Spinal cord (tissue), 10 donors: ENCODE results near the gene TMEM132D. TPM values are rescaled to one million over a fixed set of nuclear protein-coding genes. Genes with fewer than 3 reads are reported as not detected.
A peak's percentile ranks its signal among the peaks of the same experiment; 100 is the strongest.

Experiments used
- DNase-seq, 6 donors: peaks; one replicate each; pipeline versions ENCODE4 v3.0.0 to v3.0.0-alpha.2; 2013 to 2015; ENCODE audit warnings: low spot score in 6 of 6, low read depth in 4 of 6
- H3K27ac ChIP-seq: one replicate; pipeline ENCODE4 v1.5.1; 2013; ENCODE audit warnings: low read depth, low read length, control low read depth
- H3K27me3 ChIP-seq: one replicate; pipeline ENCODE4 v1.6.1; 2013; ENCODE audit warnings: low read length; ENCODE audit not compliant: control insufficient read depth, insufficient read depth
- H3K36me3 ChIP-seq: one replicate; pipeline ENCODE4 v1.6.1; 2013; ENCODE audit warnings: low read length; ENCODE audit not compliant: control insufficient read depth, insufficient read depth
- H3K4me1 ChIP-seq: one replicate; pipeline ENCODE4 v1.6.1; 2013; ENCODE audit warnings: low read length; ENCODE audit not compliant: control insufficient read depth, insufficient read depth
- H3K4me3 ChIP-seq: one replicate; pipeline ENCODE4 v1.5.1; 2013; ENCODE audit warnings: low read depth, low read length, control low read depth
- H3K9me3 ChIP-seq: one replicate; pipeline ENCODE4 v1.6.1; 2013; ENCODE audit warnings: low read length; ENCODE audit not compliant: control insufficient read depth, insufficient read depth
- WGBS: methylation state at CpG from one replicate; pipeline ENCODE4 v1.1.5; 2013; ENCODE audit warnings: missing lambda C conversion rate; ENCODE audit not compliant: insufficient coverage; 5-methylcytosine and 5-hydroxymethylcytosine counted together
- polyA plus RNA-seq, 2 donors: library from polyadenylated mRNA; unstranded; fragments of 120-200 nt; gene quantifications; one replicate each; pipeline ENCODE4 v1.2.1, GENCODE V29; 2013; ENCODE audit not compliant: insufficient read length in 2 of 2
- total RNA-seq, 2 donors: library from RNA; depleted of rRNA in 1 of 2; stranded (reverse); fragments of 120-200 nt in 1 of 2; fragments of >200 nt in 1 of 2; gene quantifications; one replicate each; pipeline versions ENCODE4 v1.2.3 to v1.2.4, GENCODE V29; 2013 to 2014
- donor health status: healthy.

TMEM132D gene
- total and polyA plus RNA-seq, 4 donors = 4.7 to 15.7 (median 12.6) TPM

GRCh38 chr12:129831294-129831693 is 72.5 kb downstream of the TMEM132D start:
- 43% methylated on average over 8 of the region's 16 CpGs for WGBS
- peaks cover 4% of the 10 kb centered on the region for H3K4me1 ChIP-seq
- no peak overlapping the region for H3K4me3 ChIP-seq
- DNase-seq = no peak
- no peak overlapping the region for H3K27ac ChIP-seq
- H3K27me3 ChIP-seq = no peaks in the 10 kb centered on the region
- H3K36me3 ChIP-seq = no peaks in the 10 kb centered on the region
- H3K9me3 ChIP-seq = no peaks in the 10 kb centered on the region

- Histone ChIP-seq H3K36me3 (no peaks in the 10 kb centered on the region), H3K4me1 (peaks cover 4% of the 10 kb centered on the region), H3K27me3 (no peaks in the 10 kb centered on the region), H3K27ac (no peak overlapping the region), H3K9me3 (no peaks in the 10 kb centered on the region), H3K4me3 (no peak overlapping the region)
- DNase-seq = no peak
- WGBS = 50% methylated on average over 1 of the region's 4 CpGs
Observed at GRCh38 chr12:129830796-129831195, 73.0 kb downstream of the TMEM132D start.

- DNase-seq = peak in 2 of 6 donors; percentile 13 to 72
- Histone ChIP-seq H3K36me3 (no peaks in the 10 kb centered on the region), H3K27ac (no peak overlapping the region), H3K27me3 (no peaks in the 10 kb centered on the region), H3K4me1 (peaks cover 4% of the 10 kb centered on the region), H3K4me3 (no peak overlapping the region), H3K9me3 (no peaks in the 10 kb centered on the region)
- no CpG with 5 or more reads among the region's 2 CpGs for WGBS
Observed at GRCh38 chr12:129827866-129828384, 75.9 kb downstream of the TMEM132D start.

- no CpG with 5 or more reads among the region's 5 CpGs for WGBS
- H3K4me1 ChIP-seq = peaks cover 4% of the 10 kb centered on the region
- H3K27ac ChIP-seq = no peak overlapping the region
- no peaks in the 10 kb centered on the region for H3K27me3 ChIP-seq
- no peaks in the 10 kb centered on the region for H3K9me3 ChIP-seq
- no peak overlapping the region for H3K4me3 ChIP-seq
- H3K36me3 ChIP-seq = no peaks in the 10 kb centered on the region
- no peak for DNase-seq
Observed at GRCh38 chr12:129827102-129827865, 76.5 kb downstream of the TMEM132D start.

- no peak overlapping the region for H3K4me3 ChIP-seq
- no peaks in the 10 kb centered on the region for H3K36me3 ChIP-seq
- H3K9me3 ChIP-seq = no peaks in the 10 kb centered on the region
- WGBS = 60% methylated on average over 4 of the region's 10 CpGs
- H3K4me1 ChIP-seq = no peaks in the 10 kb centered on the region
- no peaks in the 10 kb centered on the region for H3K27me3 ChIP-seq
- H3K27ac ChIP-seq = no peak overlapping the region
- no peak for DNase-seq
Observed at GRCh38 chr12:129826273-129826672, 77.6 kb downstream of the TMEM132D start.

- no peak overlapping the region for H3K27ac ChIP-seq
- DNase-seq = no peak
- 72% methylated on average over 6 of the region's 9 CpGs for WGBS
- H3K36me3 ChIP-seq = no peaks in the 10 kb centered on the region
- H3K4me1 ChIP-seq = no peaks in the 10 kb centered on the region
- no peaks in the 10 kb centered on the region for H3K9me3 ChIP-seq
- H3K27me3 ChIP-seq = no peaks in the 10 kb centered on the region
- H3K4me3 ChIP-seq = no peak overlapping the region
Observed at GRCh38 chr12:129825316-129825715, 78.5 kb downstream of the TMEM132D start.

- no peak overlapping the region for H3K27ac ChIP-seq
- no peaks in the 10 kb centered on the region for H3K27me3 ChIP-seq
- DNase-seq = no peak
- H3K9me3 ChIP-seq = no peaks in the 10 kb centered on the region
- H3K4me3 ChIP-seq = no peak overlapping the region
- no peaks in the 10 kb centered on the region for H3K4me1 ChIP-seq
- H3K36me3 ChIP-seq = peaks cover 4% of the 10 kb centered on the region
- 78% methylated on average over 5 of the region's 5 CpGs for WGBS
Observed at GRCh38 chr12:129821964-129822363, 81.9 kb downstream of the TMEM132D start.

GRCh38 chr12:129819391-129819790 is 84.4 kb downstream of the TMEM132D start:
- Histone ChIP-seq H3K9me3 (no peaks in the 10 kb centered on the region), H3K4me3 (no peak overlapping the region), H3K36me3 (peaks cover 4% of the 10 kb centered on the region), H3K4me1 (no peaks in the 10 kb centered on the region), H3K27ac (no peak overlapping the region), H3K27me3 (no peaks in the 10 kb centered on the region)
- no peak for DNase-seq
- 91% methylated on average over 6 of the region's 12 CpGs for WGBS

- DNase-seq = no peak
- Histone ChIP-seq H3K27me3 (no peaks in the 10 kb centered on the region), H3K9me3 (no peaks in the 10 kb centered on the region)
Observed at GRCh38 chr12:129815846-129816245, 88.0 kb downstream of the TMEM132D start.

GRCh38 chr12:129811963-129812362 is 91.9 kb downstream of the TMEM132D start:
- no peaks in the 10 kb centered on the region for H3K36me3 ChIP-seq
- H3K4me3 ChIP-seq = no peak overlapping the region
- DNase-seq = no peak
- H3K27ac ChIP-seq = no peak overlapping the region
- H3K27me3 ChIP-seq = no peaks in the 10 kb centered on the region
- no peaks in the 10 kb centered on the region for H3K4me1 ChIP-seq
- 90% methylated on average over 7 of the region's 7 CpGs for WGBS
- H3K9me3 ChIP-seq = no peaks in the 10 kb centered on the region

More at GRCh38 chr12:129815846-129816245, 88.0 kb downstream of the TMEM132D start:
- 100% methylated on average over 1 of the region's 8 CpGs for WGBS
- Histone ChIP-seq H3K4me1 (no peaks in the 10 kb centered on the region), H3K36me3 (peaks cover 4% of the 10 kb centered on the region), H3K4me3 (no peak overlapping the region), H3K27ac (no peak overlapping the region)
